ENCODE data around the gene ARID3A.

- TF ChIP-seq YY1 (IDR thresholded peaks at IDR 0.05; ENCODE audit: insufficient read depth, insufficient read length), result no peak
- TF ChIP-seq SUZ12 (IDR thresholded peaks at IDR 0.05; ENCODE audit: extremely low read depth, insufficient read depth, insufficient read length), result no peak
- no peak for TF ChIP-seq ZNF274 (IDR thresholded peaks at IDR 0.05; ENCODE audit: low read depth, low read length)
Measured at GRCh38 chr19:971795-972194, 46.0 kb downstream of the ARID3A start.
